ENCODE results near the gene TRIO.

Gene TRIO

DNA sequence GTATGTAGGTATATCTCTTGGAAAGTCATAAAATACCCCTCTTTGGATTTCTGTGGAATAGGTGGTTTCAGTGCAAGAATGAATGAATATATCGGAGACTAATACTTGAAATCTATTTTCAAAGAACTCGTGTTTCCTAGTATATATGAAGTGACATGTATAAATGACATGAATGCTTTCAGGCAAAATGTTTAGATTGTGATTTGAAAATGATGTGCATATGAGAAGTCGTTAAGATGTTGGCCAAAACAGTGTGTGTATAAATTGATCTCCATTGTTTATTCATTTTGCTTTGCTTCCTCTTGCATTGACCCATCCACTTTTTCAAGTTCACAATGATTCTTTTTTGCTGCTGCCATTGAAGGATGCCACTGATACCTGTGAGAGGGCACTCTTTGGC lies 8.3 kb downstream of the TRIO start:
- Histone ChIP-seq H3K4me3 (ENCODE audit: insufficient read depth, low read length, poor library complexity, severe bottlenecking) (no peak overlapping the region), H3K36me3 (ENCODE audit: low read length) (no peaks in the 10 kb centered on the region), H3K9me3 (ENCODE audit: insufficient read depth, low read length) (no peaks in the 10 kb centered on the region), H3K27ac (ENCODE audit: low read depth, low read length) (no peak overlapping the region), H3F3A (ENCODE audit: insufficient read depth) (no peaks in the 10 kb centered on the region), H3K4me2 (ENCODE audit: low read depth, low read length, poor library complexity, severe bottlenecking) (no peak overlapping the region), H3K9me2 (replicated peaks; ENCODE audit: insufficient read depth, low read length) (no peaks in the 10 kb centered on the region), H4K20me1 (ENCODE audit: low read depth, low read length) (peaks cover 60% of the 10 kb centered on the region), H3K79me2 (ENCODE audit: insufficient read depth, low read length) (peaks cover 24% of the 10 kb centered on the region; the same call in 1 of the 2 replicates), H2AFZ (ENCODE audit: low read depth, low read length, severe bottlenecking) (no peak overlapping the region), H3K27me3 (ENCODE audit: low read length) (no peaks in the 10 kb centered on the region), H3K9ac (ENCODE audit: low read length) (no peak overlapping the region)
- TF ChIP-seq EZH2phosphoT487 (conservative IDR thresholded peaks at IDR 0.05; ENCODE audit: low read length), result no peak
- TF ChIP-seq, protein P1, sequence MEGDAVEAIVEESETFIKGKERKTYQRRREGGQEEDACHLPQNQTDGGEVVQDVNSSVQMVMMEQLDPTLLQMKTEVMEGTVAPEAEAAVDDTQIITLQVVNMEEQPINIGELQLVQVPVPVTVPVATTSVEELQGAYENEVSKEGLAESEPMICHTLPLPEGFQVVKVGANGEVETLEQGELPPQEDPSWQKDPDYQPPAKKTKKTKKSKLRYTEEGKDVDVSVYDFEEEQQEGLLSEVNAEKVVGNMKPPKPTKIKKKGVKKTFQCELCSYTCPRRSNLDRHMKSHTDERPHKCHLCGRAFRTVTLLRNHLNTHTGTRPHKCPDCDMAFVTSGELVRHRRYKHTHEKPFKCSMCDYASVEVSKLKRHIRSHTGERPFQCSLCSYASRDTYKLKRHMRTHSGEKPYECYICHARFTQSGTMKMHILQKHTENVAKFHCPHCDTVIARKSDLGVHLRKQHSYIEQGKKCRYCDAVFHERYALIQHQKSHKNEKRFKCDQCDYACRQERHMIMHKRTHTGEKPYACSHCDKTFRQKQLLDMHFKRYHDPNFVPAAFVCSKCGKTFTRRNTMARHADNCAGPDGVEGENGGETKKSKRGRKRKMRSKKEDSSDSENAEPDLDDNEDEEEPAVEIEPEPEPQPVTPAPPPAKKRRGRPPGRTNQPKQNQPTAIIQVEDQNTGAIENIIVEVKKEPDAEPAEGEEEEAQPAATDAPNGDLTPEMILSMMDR (IDR thresholded peaks at IDR 0.05; ENCODE audit: insufficient read depth, low read length, poor library complexity, severe bottlenecking), result no peak

DNA sequence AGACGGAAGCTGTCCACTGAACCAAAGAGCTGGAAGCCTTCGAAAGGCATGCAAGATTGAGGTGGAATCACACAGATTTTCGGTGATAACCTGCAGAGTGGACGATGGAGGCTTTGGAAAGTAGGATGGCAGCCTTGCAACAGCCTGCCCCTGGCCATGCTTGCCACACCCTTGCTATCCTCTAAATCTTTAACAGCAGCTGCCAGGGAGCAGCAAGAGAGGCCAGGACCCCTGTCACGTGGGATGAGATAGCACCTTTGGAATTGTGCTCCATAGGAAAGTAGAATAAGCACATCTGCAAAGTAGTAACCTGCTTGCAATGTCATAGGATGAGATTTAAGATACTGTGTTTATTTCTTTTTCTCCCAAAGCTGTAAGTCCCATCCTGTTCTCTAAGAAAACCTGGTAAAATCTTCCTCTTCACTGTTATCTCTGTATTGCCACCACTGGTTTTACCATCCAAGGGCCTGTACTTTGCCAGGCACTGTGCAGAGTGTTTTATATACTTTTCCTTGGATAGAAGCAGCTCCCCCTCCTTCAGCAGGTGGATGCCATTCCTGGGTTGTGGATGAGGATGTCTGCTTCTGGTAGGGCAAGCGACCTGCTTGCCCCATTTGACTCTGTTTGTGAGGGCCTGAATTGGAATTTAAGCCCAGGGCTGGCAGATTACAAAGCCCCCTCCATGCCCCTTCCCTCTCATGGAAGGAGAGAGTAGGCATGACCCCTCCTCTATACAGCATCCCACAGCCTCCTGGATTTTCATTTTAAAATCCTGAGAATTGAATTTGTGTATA lies 10.1 kb downstream of the TRIO start:
- Histone ChIP-seq H3K27ac (ENCODE audit: low read depth, low read length) (no peak overlapping the region), H3K9me3 (ENCODE audit: insufficient read depth, low read length) (no peaks in the 10 kb centered on the region), H3K4me3 (ENCODE audit: insufficient read depth, low read length, poor library complexity, severe bottlenecking) (no peak overlapping the region), H3K9ac (ENCODE audit: low read length) (no peak overlapping the region), H3K36me3 (ENCODE audit: low read length) (no peaks in the 10 kb centered on the region), H2AFZ (ENCODE audit: low read depth, low read length, severe bottlenecking) (no peak overlapping the region), H3K27me3 (ENCODE audit: low read length) (no peaks in the 10 kb centered on the region), H3K9me2 (replicated peaks; ENCODE audit: insufficient read depth, low read length) (no peaks in the 10 kb centered on the region), H3K79me2 (ENCODE audit: insufficient read depth, low read length) (peaks cover 23% of the 10 kb centered on the region; the same call in 1 of the 2 replicates), H3F3A (ENCODE audit: insufficient read depth) (no peaks in the 10 kb centered on the region), H3K4me2 (ENCODE audit: low read depth, low read length, poor library complexity, severe bottlenecking) (no peak overlapping the region), H4K20me1 (ENCODE audit: low read depth, low read length) (peaks cover 48% of the 10 kb centered on the region)
- TF ChIP-seq EZH2phosphoT487 (conservative IDR thresholded peaks at IDR 0.05; ENCODE audit: low read length), result no peak
- TF ChIP-seq, protein P1 (IDR thresholded peaks at IDR 0.05; ENCODE audit: insufficient read depth, low read length, poor library complexity, severe bottlenecking), result no peak

DNA sequence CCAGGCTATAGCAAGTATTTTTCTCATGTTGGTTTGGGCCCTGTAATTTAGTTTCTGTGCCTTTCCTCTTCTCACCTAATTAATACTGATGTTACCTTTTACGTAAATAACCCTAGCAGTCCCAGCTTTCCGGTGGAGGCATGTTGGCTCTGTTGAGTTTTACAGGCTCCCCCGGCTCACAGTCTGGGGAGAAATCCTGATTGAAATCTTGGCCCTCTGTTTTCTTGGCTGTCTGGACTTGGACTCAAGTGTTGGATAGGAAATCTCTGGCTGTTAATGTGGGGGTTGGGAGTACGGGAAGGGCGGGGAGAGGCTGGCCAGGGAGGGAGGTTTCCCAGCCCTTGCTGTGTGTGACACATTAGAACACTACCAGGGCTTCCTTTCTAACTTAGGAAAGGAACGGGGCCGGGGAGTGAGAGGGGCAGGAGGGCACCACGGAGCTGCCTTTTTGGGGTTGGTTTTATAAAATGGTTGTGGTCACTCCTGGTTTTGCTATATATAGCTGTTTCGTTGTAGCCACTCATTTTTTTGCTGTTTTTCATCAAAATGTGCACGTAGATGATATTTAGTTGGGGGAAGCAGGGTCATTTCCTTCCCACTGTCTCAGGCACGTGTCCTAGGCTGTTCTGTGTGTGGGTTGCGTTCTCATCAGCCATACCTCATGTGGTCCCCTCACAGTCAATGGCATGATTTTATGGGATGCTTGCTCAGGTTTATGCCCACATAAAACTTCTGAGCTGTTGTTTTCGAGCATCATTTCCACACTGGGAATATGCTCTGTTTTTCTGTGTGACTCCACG lies 11.0 kb downstream of the TRIO start:
- Histone ChIP-seq H3K27ac (ENCODE audit: low read depth, low read length) (no peak overlapping the region), H4K20me1 (ENCODE audit: low read depth, low read length) (peaks cover 47% of the 10 kb centered on the region), H3K9me3 (ENCODE audit: insufficient read depth, low read length) (no peaks in the 10 kb centered on the region), H3K36me3 (ENCODE audit: low read length) (no peaks in the 10 kb centered on the region), H3K4me2 (ENCODE audit: low read depth, low read length, poor library complexity, severe bottlenecking) (no peak overlapping the region), H3K9me2 (replicated peaks; ENCODE audit: insufficient read depth, low read length) (no peaks in the 10 kb centered on the region), H3K79me2 (ENCODE audit: insufficient read depth, low read length) (peaks cover 20% of the 10 kb centered on the region; the same call in 1 of the 2 replicates), H2AFZ (ENCODE audit: low read depth, low read length, severe bottlenecking) (no peak overlapping the region), H3K9ac (ENCODE audit: low read length) (no peak overlapping the region), H3F3A (ENCODE audit: insufficient read depth) (no peaks in the 10 kb centered on the region), H3K4me3 (ENCODE audit: insufficient read depth, low read length, poor library complexity, severe bottlenecking) (no peak overlapping the region), H3K27me3 (ENCODE audit: low read length) (no peaks in the 10 kb centered on the region)
- TF ChIP-seq, protein P1 (IDR thresholded peaks at IDR 0.05; ENCODE audit: insufficient read depth, low read length, poor library complexity, severe bottlenecking), result no peak
- no peak for TF ChIP-seq EZH2phosphoT487 (conservative IDR thresholded peaks at IDR 0.05; ENCODE audit: low read length)
